ENCODE measurements around the gene DOK4.
"Not testable (repeated sequence)": the region's sequence is repeated elsewhere in the genome, so short reads cannot be mapped to it uniquely, and the experiment has no call there.

DOK4 gene

DNA sequence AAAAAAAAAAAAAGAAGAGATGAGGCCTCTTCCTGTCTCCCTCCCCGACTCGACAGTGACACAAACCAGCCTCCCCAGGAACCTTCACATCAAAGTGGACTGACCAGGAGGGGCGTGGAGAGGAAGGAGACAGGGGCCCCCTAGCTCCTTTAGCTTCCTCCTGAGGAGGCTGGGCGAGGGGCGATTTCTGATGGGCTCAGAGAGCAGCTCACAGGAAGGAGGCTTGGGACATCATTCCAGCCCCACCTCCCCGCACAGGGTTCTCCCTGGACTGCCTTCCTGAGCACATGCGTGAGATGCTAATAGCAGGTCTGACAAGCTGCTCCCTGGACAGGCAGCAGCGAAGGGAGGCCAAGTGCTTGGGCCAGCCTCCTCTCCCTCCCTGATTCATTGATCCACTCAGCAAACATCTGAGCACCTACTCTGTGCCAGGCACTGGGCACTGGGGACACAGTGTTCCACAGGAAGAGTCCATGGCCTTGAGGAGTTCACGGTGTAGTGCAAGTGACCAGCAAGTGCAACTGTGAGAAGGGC lies 14.4 kb upstream of the DOK4 start:
- DNase-seq: no peak

GRCh38 chr16:57499941-57500340 lies 13.6 kb upstream of the DOK4 start:
- DNase-seq: not testable (repeated sequence)

DNA sequence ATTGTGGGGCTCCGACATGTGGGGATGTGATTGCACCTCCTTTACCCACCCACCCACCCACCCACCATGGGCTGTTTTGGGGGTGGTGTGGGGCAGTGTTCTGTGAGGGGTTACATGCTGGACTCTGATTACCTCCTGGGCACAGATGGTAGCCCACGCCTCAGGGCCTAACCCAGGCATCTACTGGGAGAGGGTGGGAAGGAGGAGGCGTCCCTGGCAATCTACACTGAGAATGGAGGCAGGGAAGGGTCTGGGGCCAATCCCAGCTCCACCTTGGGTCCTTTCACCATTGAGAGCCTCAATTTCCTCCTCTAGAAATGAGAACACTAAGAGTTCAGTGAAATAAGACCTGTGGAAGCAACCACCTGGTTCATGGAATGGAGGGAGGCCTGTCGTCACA lies 11.7 kb upstream of the DOK4 start:
- DNase-seq: no peak

- DNase-seq: no peak
Observed at GRCh38 chr16:57497121-57497520, 10.8 kb upstream of the DOK4 start.

GRCh38 chr16:57493767-57494166 lies 7.5 kb upstream of the DOK4 start:
- no peak for DNase-seq

DNA sequence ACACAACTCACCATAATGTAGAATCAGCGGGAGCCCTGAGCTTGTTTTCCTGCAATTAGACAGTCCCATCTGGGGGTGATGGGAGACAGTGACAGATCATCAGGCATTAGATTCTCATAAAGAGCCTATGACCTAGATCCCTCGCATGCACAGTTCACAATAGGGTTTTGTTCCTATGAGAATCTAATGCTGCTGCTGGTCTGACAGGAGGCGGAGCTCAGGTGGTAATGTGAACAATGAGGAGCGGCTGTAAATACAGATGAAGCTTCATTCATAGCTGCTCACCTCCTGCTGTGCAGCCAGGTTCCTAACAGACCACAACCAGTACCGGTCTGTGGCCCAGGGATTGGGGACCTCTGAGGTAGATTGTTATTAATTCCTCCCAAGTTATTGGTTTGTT lies 2.9 kb upstream of the DOK4 start:
- DNase-seq: no peak

DNA sequence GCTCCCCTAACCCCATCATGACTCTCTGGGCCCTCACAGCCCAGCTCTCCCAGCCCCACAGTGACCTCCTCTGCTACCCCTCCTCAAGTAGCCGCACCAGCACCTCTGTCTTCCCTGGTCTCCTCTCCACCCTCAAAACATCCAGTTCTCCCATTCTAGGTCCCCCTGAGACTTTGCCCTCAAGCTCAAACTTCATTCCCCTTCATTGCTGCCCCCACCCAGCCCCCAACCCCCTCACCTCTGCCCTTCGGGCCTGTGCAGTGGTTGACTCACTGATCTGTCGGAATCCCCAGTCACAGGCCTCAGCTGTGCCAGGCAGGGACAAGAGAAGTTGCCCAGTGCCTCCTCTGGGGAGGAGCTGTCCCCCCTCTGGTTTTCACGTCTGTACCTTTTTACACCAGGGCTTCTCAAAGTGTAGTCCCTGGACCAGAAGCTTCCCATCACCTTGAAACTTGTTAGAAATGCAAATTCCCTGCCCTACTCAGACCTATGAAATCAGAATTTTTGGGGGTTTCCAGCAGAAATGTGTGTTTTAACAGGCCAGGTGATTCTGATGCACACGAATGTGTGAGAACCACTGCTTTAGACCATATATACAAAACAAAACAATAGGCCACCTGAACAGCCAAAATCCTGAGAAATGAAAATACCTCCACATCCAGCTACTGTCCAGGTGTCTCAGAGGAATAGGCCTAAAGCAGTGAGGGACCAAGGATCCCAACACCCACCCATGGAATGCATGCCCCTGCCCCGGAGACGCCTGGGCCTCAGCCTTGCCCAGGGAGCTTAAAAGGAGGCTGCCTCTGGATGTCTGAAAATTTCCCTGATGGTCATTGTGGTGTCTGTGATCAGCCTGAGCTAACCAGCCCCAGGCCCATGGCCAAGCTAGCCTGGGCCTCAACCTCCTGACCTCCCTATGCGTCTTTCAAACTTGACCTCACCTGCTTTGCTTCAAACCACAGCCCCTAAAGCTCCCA lies 853 bp upstream of the DOK4 start:
- no peak for DNase-seq

GRCh38 chr16:57485091-57485915 lies 990 bp downstream of the DOK4 start:
- no peak for DNase-seq

- DNase-seq: no peak
Observed at GRCh38 chr16:57484515-57485005, 1.7 kb downstream of the DOK4 start.

GRCh38 chr16:57483725-57484514 lies 2.4 kb downstream of the DOK4 start:
- DNase-seq: no peak

GRCh38 chr16:57482845-57483545 lies 3.3 kb downstream of the DOK4 start:
- DNase-seq: no peak

DNA sequence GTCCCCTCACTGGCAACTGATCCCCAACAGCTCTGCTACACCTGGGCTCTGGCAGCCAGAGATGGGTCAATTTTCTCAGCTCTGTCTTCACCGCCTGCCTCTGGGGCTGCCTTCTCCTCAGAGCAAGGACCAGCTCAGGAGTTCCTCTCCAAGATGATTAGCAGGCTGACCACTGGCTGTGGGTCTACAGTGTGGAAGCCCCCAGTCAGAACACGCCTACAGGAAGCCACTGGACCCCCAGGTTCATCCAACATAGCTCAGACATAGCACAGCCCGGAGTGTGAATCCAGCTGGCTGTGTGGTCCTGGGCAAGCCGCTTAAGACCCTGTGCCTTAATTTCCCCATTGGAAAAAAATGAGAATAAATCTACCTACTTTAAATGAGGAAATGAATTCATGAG lies 4.9 kb downstream of the DOK4 start:
- no peak for DNase-seq

GRCh38 chr16:57480754-57481230 lies 5.5 kb downstream of the DOK4 start:
- no peak for DNase-seq

GRCh38 chr16:57479976-57480753 lies 6.1 kb downstream of the DOK4 start:
- peak; percentile 74 for DNase-seq

DNA sequence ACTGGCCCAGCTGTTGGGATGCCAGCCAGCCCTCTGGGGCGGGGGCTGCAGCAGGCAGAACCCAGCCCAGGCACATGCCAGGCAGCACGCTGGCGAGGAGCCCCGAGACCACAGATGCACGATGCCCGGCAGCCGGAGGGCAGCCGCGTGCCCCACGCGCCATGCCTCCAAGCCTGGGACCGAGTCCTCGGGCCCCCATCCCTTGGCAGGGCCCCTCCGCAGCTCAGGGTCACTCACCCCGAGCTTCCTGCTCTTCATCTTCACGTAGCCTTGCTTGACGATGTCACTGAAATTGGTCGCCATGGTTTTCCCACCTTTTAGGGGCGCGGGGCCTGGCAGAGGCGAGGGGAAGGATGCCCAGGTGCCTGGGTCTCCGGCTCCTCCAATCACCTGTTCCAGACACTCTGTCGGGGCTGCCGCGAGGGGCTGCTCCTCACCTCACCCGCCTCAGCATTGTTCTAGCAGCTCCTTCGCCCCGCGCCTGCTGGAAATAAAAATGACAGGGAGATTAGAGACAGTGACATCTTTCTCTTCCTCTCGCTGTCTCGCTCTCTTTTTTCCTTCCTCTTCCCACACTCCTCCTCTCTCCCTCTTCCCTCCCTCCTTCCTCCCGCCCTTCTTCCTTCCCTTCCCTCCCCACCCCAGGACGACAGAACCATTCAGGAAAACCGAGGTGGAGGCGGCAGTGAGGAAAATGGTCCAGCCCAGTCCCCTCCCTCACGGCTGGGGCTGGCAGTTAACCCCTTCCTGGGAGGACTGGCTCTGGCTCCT lies 6.9 kb downstream of the DOK4 start:
- peak; percentile 59 for DNase-seq

GRCh38 chr16:57478396-57479204 lies 7.7 kb downstream of the DOK4 start:
- DNase-seq: no peak

GRCh38 chr16:57477531-57478202 lies 8.6 kb downstream of the DOK4 start:
- no peak for DNase-seq

DNA sequence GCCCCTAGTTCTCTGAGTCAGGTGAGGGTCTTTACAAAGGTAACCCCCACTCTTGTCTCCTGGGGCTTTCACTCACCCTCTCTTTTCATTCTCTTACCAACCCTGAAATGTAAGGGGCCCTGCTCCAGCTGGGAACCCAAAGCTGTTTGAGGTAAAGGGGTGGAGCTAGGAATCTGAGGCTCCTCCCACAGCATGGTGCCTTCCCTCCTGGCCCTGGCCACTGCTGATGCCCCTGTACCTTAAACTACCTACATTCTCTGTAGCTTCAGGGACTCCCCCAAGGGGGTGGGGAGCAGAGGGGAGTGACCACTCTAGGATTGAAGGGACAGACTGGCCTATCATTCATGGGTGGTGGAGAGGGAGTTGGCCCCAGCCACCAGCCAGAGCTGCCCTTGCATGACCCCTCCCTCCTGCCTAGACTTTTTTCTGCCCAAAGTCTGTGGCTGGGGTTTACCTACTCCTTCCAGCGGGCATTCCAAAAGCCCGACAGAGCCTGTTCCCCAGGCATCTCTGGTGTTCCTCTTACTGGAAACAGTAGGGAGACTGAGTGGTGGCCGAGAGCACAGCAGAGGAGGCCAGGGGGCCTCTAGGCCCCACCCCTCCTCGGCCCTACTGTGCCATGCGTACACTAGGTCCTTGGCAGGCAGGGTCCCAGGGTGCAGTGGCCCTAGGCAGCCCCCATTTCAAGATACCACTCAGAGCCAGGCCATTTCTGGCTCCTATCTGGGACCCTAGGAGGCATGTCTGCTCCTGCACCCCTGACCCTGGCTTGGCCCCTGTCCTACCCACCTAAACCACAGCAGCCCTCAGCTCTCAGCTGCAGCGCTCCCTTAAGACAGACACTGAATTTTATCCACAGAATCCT lies 9.5 kb downstream of the DOK4 start:
- DNase-seq: no peak

Measured in kidney glomerular epithelial cell (primary cell).